Measurements from ENCODE around the gene CSPG4.

The CSPG4 gene

GRCh38 chr15:75697523-75697922 lies 15.1 kb downstream of the CSPG4 start:
- TF ChIP-seq CTCF (IDR thresholded peaks at IDR 0.05; ENCODE audit: insufficient read depth, low read length, missing control alignments): no peak
- POLR2A ChIA-PET: no interaction called here
- CTCF ChIA-PET: no interaction called here
- DNase-seq (ENCODE audit: low read depth, low spot score): no peak
- no peak overlapping the region for H3K4me3 ChIP-seq (ENCODE audit: low read depth, low read length)

DNA sequence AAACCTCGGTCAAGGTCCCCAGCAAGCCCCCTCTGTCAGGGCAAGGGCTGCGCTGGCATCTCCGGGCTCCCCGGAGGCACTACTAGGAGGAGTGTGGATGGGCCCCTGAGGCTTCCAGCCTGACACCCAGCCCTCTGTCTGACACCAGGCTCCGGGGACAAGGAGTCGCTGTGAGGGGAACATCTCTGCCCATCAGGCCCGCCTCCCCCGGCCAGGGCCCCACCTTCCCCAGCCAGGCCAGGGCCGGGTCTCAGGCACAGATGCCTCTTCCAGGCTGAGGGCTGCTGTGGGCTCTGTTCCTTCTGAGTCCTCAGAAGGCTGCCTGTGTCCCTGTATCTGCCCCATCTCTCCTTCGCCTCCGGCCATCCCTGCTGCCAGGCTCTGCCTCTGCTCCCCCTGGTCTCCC lies 15.8 kb downstream of the CSPG4 start:
- TF ChIP-seq CTCF (IDR thresholded peaks at IDR 0.05; ENCODE audit: insufficient read depth, low read length, missing control alignments): no peak
- POLR2A ChIA-PET: no interaction called here
- no peak overlapping the region for H3K4me3 ChIP-seq (ENCODE audit: low read depth, low read length)
- CTCF ChIA-PET: no interaction called here
- no peak for DNase-seq (ENCODE audit: low read depth, low spot score)

DNA sequence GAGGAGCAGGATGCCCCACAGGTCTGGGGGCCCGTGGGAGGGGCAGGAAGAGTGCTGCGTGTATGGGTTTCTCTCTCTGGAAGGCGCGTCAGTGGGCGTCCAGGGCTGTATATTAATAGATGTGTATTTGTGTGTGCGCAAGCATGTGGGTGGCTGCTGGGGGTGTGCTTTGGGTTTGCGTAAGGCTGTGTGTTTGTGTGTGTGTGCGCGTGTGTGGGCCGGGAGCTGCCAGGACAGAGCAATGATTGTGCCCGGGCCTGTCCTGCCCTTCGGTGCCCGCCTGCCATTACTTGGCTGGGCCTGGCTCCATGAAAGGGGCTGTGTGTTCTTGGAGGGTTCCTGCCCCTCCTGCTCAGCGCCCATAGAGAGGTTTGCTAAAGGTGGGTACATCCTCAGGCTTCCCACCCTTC lies 16.3 kb downstream of the CSPG4 start:
- CTCF ChIA-PET: no interaction called here
- DNase-seq (ENCODE audit: low read depth, low spot score): no peak
- no peak overlapping the region for H3K4me3 ChIP-seq (ENCODE audit: low read depth, low read length)
- POLR2A ChIA-PET: no interaction called here
- no peak for TF ChIP-seq CTCF (IDR thresholded peaks at IDR 0.05; ENCODE audit: insufficient read depth, low read length, missing control alignments)

DNA sequence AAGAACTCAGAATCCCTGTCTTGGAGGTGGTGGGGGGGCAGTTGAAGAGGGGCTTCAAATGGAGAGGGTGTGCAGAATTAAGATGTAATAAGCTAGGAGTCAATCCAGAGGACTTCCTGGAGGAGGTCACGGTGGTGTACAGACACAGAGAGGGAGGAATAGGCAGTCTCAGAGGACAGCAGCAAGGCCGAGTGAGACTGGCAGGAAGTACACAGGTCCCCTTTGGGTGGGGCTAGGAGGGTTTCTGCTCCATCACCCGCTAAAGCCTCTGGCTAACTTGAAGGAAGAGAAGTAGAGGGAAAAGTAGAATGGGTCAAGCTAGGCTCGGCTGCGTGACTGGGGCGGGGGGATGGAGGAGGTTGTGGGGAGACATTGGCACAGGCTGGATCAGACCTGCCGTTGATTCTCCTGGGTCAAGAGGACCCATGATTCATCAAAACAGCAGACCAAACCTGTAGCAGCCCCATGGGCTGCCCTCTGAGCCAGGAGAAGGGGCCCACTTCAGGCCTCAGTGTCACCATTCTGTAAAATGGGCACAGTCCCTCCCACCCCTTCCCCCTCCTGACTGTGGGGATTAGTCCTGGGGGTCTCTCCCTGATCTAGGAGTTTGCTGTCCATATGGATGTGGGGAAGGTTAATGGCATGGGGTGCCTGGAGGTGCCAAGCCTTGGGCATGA lies 16.9 kb downstream of the CSPG4 start:
- no peak for TF ChIP-seq CTCF (IDR thresholded peaks at IDR 0.05; ENCODE audit: insufficient read depth, low read length, missing control alignments)
- H3K4me3 ChIP-seq (ENCODE audit: low read depth, low read length): no peak overlapping the region
- no peak for DNase-seq (ENCODE audit: low read depth, low spot score)
- ChIA-PET POLR2A (no interaction called here), CTCF (interaction anchor here (0.6 kb wide), 2 partner anchors 107 to 198 kb away, joined by 3 to 4 read pairs; no protein-coding TSS in a partner anchor)

DNA sequence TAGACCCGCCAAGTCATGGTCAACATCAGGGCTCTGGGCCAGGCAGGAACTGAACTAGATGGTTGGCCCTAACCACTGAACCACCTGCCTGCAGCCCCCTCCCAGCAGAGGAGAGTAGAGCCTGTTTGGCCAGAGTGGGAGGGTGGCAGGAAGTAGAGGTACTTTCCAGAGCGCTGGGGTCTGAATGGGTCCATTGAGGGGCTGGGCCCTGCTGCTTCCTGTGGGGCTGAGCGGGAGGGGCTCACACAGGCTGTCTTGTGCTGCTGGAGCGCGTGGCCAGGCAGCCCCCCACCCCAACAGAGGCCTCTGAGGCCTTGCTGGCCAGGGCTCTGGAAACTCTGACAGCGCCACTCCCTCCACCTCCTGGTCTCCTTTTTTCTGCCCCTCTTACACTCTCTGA lies 17.4 kb downstream of the CSPG4 start:
- CTCF ChIA-PET: interaction anchor here (0.6 to 2.3 kb wide), 2 partner anchors 107 to 199 kb away, joined by 3 to 19 read pairs; no protein-coding TSS in a partner anchor
- H3K4me3 ChIP-seq (ENCODE audit: low read depth, low read length): no peak overlapping the region
- POLR2A ChIA-PET: interaction anchor here (1.1 to 1.4 kb wide), 2 partner anchors 22 to 29 kb away, joined by 3 to 5 read pairs; no protein-coding TSS in a partner anchor

More for the DNA sequence above, 17.4 kb downstream of the CSPG4 start:
- no peak for TF ChIP-seq CTCF (IDR thresholded peaks at IDR 0.05; ENCODE audit: insufficient read depth, low read length, missing control alignments)
- DNase-seq (ENCODE audit: low read depth, low spot score): no peak
